GM23338 (cell line): ENCODE results near the gene DACT2. TPM values are rescaled to one million over a fixed set of nuclear protein-coding genes. Genes with fewer than 3 reads are reported as not detected.

Experiments used
- ATAC-seq: fragments of 200-7000 bp; cut with Tn5 transposase; 3 replicates; pipeline ENCODE4 v1.9.1; 2020
- DNase-seq: peaks from one replicate; pipeline ENCODE4 v3.0.0-alpha.2; 2015; ENCODE audit warnings: low spot score
- H2AFZ ChIP-seq: fragments of 200-600 bp; sonication (generic); 2 replicates; pipeline ENCODE4 v1.8.0; 2016; ENCODE audit warnings: antibody characterized with exemption, mild to moderate bottlenecking, moderate library complexity
- H3F3A ChIP-seq: fragments of 200-600 bp; sonication (generic); replicated peaks from 2 replicates; pipeline ENCODE4 v1.8.0; 2017; ENCODE audit warnings: antibody characterized with exemption, mixed run types, low read depth
- H3K27ac ChIP-seq: fragments of 200-600 bp; sonication (generic); 2 replicates; pipeline ENCODE4 v1.6.1; 2016; ENCODE audit warnings: low read depth
- H3K27me3 ChIP-seq: fragments of 200-600 bp; sonication (generic); 2 replicates; pipeline ENCODE4 v1.8.0; 2016; ENCODE audit warnings: mild to moderate bottlenecking, mixed run types, moderate library complexity; ENCODE audit not compliant: insufficient read depth
- H3K36me3 ChIP-seq: fragments of 200-600 bp; sonication (generic); 2 replicates; pipeline ENCODE4 v1.8.0; 2016; ENCODE audit warnings: mild to moderate bottlenecking; ENCODE audit not compliant: insufficient read depth
- H3K4me1 ChIP-seq: fragments of 200-600 bp; sonication (generic); 2 replicates; pipeline ENCODE4 v1.8.0; 2016; ENCODE audit warnings: mild to moderate bottlenecking, moderate library complexity; ENCODE audit not compliant: insufficient read depth
- H3K4me2 ChIP-seq: fragments of 200-600 bp; sonication (generic); 2 replicates; pipeline ENCODE4 v1.7.1; 2017; ENCODE audit warnings: mixed run types
- H3K4me3 ChIP-seq: fragments of 200-600 bp; sonication (generic); 2 replicates; pipeline ENCODE4 v1.6.1; 2016; ENCODE audit warnings: mixed run types
- H3K79me2 ChIP-seq: fragments of 200-600 bp; sonication (generic); replicated peaks from 2 replicates; pipeline ENCODE4 v1.8.0; 2017; ENCODE audit warnings: mild to moderate bottlenecking; ENCODE audit not compliant: insufficient read depth
- H3K9me2 ChIP-seq: fragments of 200-600 bp; sonication (generic); 2 replicates; pipeline ENCODE4 v1.8.0; 2017; ENCODE audit not compliant: insufficient read depth
- H4K20me1 ChIP-seq: fragments of 200-600 bp; sonication (generic); replicated peaks from 2 replicates; pipeline ENCODE4 v1.8.0; 2017; ENCODE audit warnings: mild to moderate bottlenecking; ENCODE audit not compliant: insufficient read depth
- H3K27ac Mint-ChIP-seq: 2 replicates; pipeline ENCODE4 v1.8.0; 2020; ENCODE audit warnings: inconsistent platforms, mild to moderate bottlenecking, moderate library complexity, mixed read lengths
- H3K27me3 Mint-ChIP-seq: 3 replicates; pipeline ENCODE4 v1.8.0; 2022; ENCODE audit warnings: low read depth, mild to moderate bottlenecking, moderate library complexity, mixed read lengths, inconsistent platforms; ENCODE audit not compliant: insufficient read depth, poor library complexity
- H3K36me3 Mint-ChIP-seq: 3 replicates; pipeline ENCODE4 v1.8.0; 2021; ENCODE audit warnings: low read depth, mild to moderate bottlenecking, inconsistent platforms, moderate library complexity, mixed read lengths
- H3K4me1 Mint-ChIP-seq: 3 replicates; pipeline ENCODE4 v1.8.0; 2020; ENCODE audit warnings: mild to moderate bottlenecking, inconsistent platforms, mixed read lengths
- H3K4me3 Mint-ChIP-seq: 3 replicates; pipeline ENCODE4 v1.8.0; 2021; ENCODE audit warnings: moderate library complexity, mild to moderate bottlenecking, inconsistent platforms, mixed read lengths
- H3K9me3 Mint-ChIP-seq: 3 replicates; pipeline ENCODE4 v1.8.0; 2020; ENCODE audit warnings: moderate library complexity, mild to moderate bottlenecking, inconsistent platforms, mixed read lengths
- CREB1 ChIP-seq: fragments of 250-450 bp; sonication (Bioruptor Pico); IDR thresholded peaks from 2 replicates; pipeline ENCODE4 v1.5.0; 2020; ENCODE audit warnings: low read depth, mild to moderate bottlenecking, moderate library complexity
- EZH2 ChIP-seq: fragments of 200-600 bp; sonication (generic); IDR thresholded peaks from one replicate; pipeline ENCODE4 v1.8.0; 2017; ENCODE audit warnings: antibody characterized with exemption, mild to moderate bottlenecking, low read depth; ENCODE audit not compliant: unreplicated experiment
- EZH2phosphoT487 ChIP-seq: fragments of 200-600 bp; sonication (generic); IDR thresholded peaks from one replicate; pipeline ENCODE4 v1.8.1; 2018; ENCODE audit warnings: antibody characterized with exemption; ENCODE audit not compliant: unreplicated experiment
- JUNB ChIP-seq: IDR thresholded peaks from one replicate; pipeline ENCODE4 v1.6.1; 2016; ENCODE audit warnings: antibody characterized with exemption; ENCODE audit not compliant: unreplicated experiment
- NANOG ChIP-seq: IDR thresholded peaks from 2 replicates; pipeline ENCODE4 v1.6.1; 2016; ENCODE audit warnings: antibody characterized with exemption, borderline replicate concordance
- POLR2AphosphoS5 ChIP-seq: IDR thresholded peaks from 2 replicates; pipeline ENCODE4 v1.6.1; 2016; ENCODE audit warnings: antibody characterized with exemption, low read depth
- STAT1 ChIP-seq: IDR thresholded peaks from one replicate; pipeline ENCODE4 v1.6.1; 2016; ENCODE audit warnings: antibody characterized with exemption; ENCODE audit not compliant: unreplicated experiment
- ZNF114 ChIP-seq: fragments of 250-450 bp; sonication (Bioruptor Pico); IDR thresholded peaks from 2 replicates; pipeline ENCODE4 v1.5.0; 2020; ENCODE audit warnings: mild to moderate bottlenecking, moderate library complexity
- ZNF331 ChIP-seq: fragments of 250-450 bp; sonication (Bioruptor Pico); IDR thresholded peaks from 2 replicates; pipeline ENCODE4 v1.5.0; 2020; ENCODE audit warnings: low read depth, mild to moderate bottlenecking, moderate library complexity
- polyA plus RNA-seq: library from polyadenylated mRNA; unstranded; fragments of >200 nt; fragmentation: Nextera tagmentation; extraction: Ambion mirVana; gene quantifications from 2 replicates; pipeline ENCODE4 v1.2.1, GENCODE V29; 2016
- total RNA-seq: library from RNA; depleted of rRNA; stranded (reverse); fragments of >200 nt; shearing (Covaris generic); gene quantifications from 2 replicates; pipeline ENCODE4 v1.2.3, GENCODE V29; 2014
- TF ChIP-seq, protein P1 (sequence below): IDR thresholded peaks from 2 replicates; pipeline ENCODE4 v1.6.1; 2016; ENCODE audit warnings: antibody characterized with exemption
- TF ChIP-seq, protein P2 (sequence below): IDR thresholded peaks from one replicate; pipeline ENCODE4 v1.6.1; 2018; ENCODE audit warnings: antibody characterized with exemption; ENCODE audit not compliant: unreplicated experiment
- TF ChIP-seq, protein P3 (sequence below), 2 experiments: fragments of 200-600 bp in 1 of 2; sonication (generic) in 1 of 2; conservative IDR thresholded peaks; 2 replicates each; pipeline versions ENCODE4 v1.5.1 to v1.6.1; 2016 to 2017; ENCODE audit warnings: antibody characterized with exemption in 2 of 2, low read depth in 2 of 2, mild to moderate bottlenecking in 2 of 2, moderate library complexity in 1 of 2
- TF ChIP-seq, protein P4 (sequence below): fragments of 250-450 bp; sonication (Bioruptor Pico); IDR thresholded peaks from 2 replicates; pipeline ENCODE4 v1.5.0; 2020; ENCODE audit warnings: mild to moderate bottlenecking, moderate library complexity

Gene DACT2
- total and polyA plus RNA-seq, 2 experiments from 2014 or later, result 1.8 to 10.6 TPM

DNA sequence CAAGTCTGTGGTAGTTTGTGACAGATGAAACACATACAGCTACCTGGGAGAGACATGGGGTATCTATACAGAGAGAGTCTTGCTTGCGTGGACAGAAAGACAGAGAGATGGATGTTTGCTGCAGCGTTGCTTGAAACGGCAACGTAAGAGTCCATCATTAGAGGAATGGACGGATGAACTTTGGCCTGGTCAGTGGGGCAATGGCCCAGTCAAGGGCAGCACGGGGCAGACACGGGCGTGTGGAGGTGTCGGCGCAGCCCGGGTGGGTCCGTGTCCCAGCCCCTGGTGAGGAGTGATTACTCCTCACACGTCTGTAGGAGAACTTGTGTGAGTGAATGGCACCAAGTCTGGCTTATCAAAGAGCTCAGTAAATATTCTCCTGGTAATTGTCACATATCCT is 21.9 kb downstream of the DACT2 start:
- Mint-ChIP-seq H3K4me3 (no peak overlapping the region), H3K27ac (no peak overlapping the region), H3K36me3 (no peaks in the 10 kb centered on the region), H3K9me3 (no peaks in the 10 kb centered on the region), H3K4me1 (peaks cover 22% of the 10 kb centered on the region), H3K27me3 (peaks cover 18% of the 10 kb centered on the region)
- Histone ChIP-seq H4K20me1 (no peaks in the 10 kb centered on the region), H3K9me2 (no peaks in the 10 kb centered on the region), H3K79me2 (no peaks in the 10 kb centered on the region), H3K27me3 (no peaks in the 10 kb centered on the region), H3K36me3 (no peaks in the 10 kb centered on the region; the same call in 1 of the 2 replicates), H3F3A (no peaks in the 10 kb centered on the region), H3K4me2 (no peak overlapping the region), H3K27ac (no peak overlapping the region), H2AFZ (no peak overlapping the region), H3K4me1 (peaks cover 17% of the 10 kb centered on the region; the same call in 1 of the 2 replicates), H3K4me3 (no peak overlapping the region)
- ATAC-seq (no peak), DNase-seq (no peak)
- TF ChIP-seq POLR2AphosphoS5 (no peak), ZNF114 (CRISPR knock-in tag) (no peak), JUNB (no peak), EZH2 (no peak), STAT1 (no peak), ZNF331 (CRISPR knock-in tag) (no peak), EZH2phosphoT487 (no peak), NANOG (no peak), CREB1 (CRISPR knock-in tag) (no peak)
- TF ChIP-seq, protein P1, sequence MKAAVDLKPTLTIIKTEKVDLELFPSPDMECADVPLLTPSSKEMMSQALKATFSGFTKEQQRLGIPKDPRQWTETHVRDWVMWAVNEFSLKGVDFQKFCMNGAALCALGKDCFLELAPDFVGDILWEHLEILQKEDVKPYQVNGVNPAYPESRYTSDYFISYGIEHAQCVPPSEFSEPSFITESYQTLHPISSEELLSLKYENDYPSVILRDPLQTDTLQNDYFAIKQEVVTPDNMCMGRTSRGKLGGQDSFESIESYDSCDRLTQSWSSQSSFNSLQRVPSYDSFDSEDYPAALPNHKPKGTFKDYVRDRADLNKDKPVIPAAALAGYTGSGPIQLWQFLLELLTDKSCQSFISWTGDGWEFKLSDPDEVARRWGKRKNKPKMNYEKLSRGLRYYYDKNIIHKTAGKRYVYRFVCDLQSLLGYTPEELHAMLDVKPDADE, result no peak
- TF ChIP-seq, protein P2, sequence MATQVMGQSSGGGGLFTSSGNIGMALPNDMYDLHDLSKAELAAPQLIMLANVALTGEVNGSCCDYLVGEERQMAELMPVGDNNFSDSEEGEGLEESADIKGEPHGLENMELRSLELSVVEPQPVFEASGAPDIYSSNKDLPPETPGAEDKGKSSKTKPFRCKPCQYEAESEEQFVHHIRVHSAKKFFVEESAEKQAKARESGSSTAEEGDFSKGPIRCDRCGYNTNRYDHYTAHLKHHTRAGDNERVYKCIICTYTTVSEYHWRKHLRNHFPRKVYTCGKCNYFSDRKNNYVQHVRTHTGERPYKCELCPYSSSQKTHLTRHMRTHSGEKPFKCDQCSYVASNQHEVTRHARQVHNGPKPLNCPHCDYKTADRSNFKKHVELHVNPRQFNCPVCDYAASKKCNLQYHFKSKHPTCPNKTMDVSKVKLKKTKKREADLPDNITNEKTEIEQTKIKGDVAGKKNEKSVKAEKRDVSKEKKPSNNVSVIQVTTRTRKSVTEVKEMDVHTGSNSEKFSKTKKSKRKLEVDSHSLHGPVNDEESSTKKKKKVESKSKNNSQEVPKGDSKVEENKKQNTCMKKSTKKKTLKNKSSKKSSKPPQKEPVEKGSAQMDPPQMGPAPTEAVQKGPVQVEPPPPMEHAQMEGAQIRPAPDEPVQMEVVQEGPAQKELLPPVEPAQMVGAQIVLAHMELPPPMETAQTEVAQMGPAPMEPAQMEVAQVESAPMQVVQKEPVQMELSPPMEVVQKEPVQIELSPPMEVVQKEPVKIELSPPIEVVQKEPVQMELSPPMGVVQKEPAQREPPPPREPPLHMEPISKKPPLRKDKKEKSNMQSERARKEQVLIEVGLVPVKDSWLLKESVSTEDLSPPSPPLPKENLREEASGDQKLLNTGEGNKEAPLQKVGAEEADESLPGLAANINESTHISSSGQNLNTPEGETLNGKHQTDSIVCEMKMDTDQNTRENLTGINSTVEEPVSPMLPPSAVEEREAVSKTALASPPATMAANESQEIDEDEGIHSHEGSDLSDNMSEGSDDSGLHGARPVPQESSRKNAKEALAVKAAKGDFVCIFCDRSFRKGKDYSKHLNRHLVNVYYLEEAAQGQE, result no peak
- TF ChIP-seq, protein P3, sequence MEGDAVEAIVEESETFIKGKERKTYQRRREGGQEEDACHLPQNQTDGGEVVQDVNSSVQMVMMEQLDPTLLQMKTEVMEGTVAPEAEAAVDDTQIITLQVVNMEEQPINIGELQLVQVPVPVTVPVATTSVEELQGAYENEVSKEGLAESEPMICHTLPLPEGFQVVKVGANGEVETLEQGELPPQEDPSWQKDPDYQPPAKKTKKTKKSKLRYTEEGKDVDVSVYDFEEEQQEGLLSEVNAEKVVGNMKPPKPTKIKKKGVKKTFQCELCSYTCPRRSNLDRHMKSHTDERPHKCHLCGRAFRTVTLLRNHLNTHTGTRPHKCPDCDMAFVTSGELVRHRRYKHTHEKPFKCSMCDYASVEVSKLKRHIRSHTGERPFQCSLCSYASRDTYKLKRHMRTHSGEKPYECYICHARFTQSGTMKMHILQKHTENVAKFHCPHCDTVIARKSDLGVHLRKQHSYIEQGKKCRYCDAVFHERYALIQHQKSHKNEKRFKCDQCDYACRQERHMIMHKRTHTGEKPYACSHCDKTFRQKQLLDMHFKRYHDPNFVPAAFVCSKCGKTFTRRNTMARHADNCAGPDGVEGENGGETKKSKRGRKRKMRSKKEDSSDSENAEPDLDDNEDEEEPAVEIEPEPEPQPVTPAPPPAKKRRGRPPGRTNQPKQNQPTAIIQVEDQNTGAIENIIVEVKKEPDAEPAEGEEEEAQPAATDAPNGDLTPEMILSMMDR (conservative IDR thresholded peaks at IDR 0.05; ENCODE audit: low read depth in 2 of 2), result no peak
- TF ChIP-seq, protein P4, sequence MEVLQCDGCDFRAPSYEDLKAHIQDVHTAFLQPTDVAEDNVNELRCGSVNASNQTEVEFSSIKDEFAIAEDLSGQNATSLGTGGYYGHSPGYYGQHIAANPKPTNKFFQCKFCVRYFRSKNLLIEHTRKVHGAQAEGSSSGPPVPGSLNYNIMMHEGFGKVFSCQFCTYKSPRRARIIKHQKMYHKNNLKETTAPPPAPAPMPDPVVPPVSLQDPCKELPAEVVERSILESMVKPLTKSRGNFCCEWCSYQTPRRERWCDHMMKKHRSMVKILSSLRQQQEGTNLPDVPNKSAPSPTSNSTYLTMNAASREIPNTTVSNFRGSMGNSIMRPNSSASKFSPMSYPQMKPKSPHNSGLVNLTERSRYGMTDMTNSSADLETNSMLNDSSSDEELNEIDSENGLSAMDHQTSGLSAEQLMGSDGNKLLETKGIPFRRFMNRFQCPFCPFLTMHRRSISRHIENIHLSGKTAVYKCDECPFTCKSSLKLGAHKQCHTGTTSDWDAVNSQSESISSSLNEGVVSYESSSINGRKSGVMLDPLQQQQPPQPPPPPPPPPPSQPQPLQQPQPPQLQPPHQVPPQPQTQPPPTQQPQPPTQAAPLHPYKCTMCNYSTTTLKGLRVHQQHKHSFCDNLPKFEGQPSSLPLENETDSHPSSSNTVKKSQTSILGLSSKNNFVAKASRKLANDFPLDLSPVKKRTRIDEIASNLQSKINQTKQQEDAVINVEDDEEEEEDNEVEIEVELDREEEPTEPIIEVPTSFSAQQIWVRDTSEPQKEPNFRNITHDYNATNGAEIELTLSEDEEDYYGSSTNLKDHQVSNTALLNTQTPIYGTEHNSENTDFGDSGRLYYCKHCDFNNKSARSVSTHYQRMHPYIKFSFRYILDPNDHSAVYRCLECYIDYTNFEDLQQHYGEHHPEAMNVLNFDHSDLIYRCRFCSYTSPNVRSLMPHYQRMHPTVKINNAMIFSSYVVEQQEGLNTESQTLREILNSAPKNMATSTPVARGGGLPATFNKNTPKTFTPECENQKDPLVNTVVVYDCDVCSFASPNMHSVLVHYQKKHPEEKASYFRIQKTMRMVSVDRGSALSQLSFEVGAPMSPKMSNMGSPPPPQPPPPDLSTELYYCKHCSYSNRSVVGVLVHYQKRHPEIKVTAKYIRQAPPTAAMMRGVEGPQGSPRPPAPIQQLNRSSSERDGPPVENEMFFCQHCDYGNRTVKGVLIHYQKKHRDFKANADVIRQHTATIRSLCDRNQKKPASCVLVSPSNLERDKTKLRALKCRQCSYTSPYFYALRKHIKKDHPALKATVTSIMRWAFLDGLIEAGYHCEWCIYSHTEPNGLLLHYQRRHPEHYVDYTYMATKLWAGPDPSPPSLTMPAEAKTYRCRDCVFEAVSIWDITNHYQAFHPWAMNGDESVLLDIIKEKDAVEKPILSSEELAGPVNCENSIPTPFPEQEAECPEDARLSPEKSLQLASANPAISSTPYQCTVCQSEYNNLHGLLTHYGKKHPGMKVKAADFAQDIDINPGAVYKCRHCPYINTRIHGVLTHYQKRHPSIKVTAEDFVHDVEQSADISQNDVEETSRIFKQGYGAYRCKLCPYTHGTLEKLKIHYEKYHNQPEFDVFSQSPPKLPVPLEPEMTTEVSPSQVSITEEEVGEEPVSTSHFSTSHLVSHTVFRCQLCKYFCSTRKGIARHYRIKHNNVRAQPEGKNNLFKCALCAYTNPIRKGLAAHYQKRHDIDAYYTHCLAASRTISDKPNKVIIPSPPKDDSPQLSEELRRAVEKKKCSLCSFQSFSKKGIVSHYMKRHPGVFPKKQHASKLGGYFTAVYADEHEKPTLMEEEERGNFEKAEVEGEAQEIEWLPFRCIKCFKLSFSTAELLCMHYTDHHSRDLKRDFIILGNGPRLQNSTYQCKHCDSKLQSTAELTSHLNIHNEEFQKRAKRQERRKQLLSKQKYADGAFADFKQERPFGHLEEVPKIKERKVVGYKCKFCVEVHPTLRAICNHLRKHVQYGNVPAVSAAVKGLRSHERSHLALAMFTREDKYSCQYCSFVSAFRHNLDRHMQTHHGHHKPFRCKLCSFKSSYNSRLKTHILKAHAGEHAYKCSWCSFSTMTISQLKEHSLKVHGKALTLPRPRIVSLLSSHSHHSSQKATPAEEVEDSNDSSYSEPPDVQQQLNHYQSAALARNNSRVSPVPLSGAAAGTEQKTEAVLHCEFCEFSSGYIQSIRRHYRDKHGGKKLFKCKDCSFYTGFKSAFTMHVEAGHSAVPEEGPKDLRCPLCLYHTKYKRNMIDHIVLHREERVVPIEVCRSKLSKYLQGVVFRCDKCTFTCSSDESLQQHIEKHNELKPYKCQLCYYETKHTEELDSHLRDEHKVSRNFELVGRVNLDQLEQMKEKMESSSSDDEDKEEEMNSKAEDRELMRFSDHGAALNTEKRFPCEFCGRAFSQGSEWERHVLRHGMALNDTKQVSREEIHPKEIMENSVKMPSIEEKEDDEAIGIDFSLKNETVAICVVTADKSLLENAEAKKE (CRISPR knock-in tag), result no peak
